H1 (cell line): ENCODE measurements around the gene PHC2. TPM values are rescaled to one million over a fixed set of nuclear protein-coding genes. Genes with fewer than 3 reads are reported as not detected.

Experiments
- CHD1 ChIP-seq: IDR thresholded peaks from 2 replicates; pipeline ENCODE4 v1.6.1; 2012; ENCODE audit warnings: low read depth, low read length, improper control_type of control experiment
- EGR1 ChIP-seq: IDR thresholded peaks from 2 replicates; pipeline ENCODE4 v1.6.1; 2011; ENCODE audit warnings: low read depth, low read length, borderline replicate concordance
- GTF2F1 ChIP-seq: IDR thresholded peaks from 2 replicates; pipeline ENCODE4 v1.6.1; 2012; ENCODE audit warnings: low read depth, low read length, improper control_type of control experiment, borderline replicate concordance
- NRF1 ChIP-seq: IDR thresholded peaks from 2 replicates; pipeline ENCODE4 v1.6.1; 2011; ENCODE audit warnings: mild to moderate bottlenecking, low read depth, low read length, improper control_type of control experiment
- TCF12 ChIP-seq: IDR thresholded peaks from 2 replicates; pipeline ENCODE4 v1.6.1; 2011; ENCODE audit warnings: low read depth, mild to moderate bottlenecking, low read length
- polyA plus RNA-seq, 7 experiments: library from polyadenylated mRNA; depleted of rRNA in 3 of 7; stranded (reverse) in 5 of 7; unstranded in 2 of 7; fragments of >200 nt in 5 of 7; fragments of 200-250 nt in 2 of 7; gene quantifications; 1 replicate in 5 of 7; 2 replicates in 1 of 7; 4 replicates in 1 of 7; pipeline versions ENCODE4 v1.2.1 to v1.2.3, GENCODE V29; 2011 to 2013; ENCODE audit warnings: missing spikeins in 2 of 7, mixed read lengths in 2 of 7
- total RNA-seq: library from RNA; stranded (reverse); fragmentation: NEBNext Ultra II Directional; extraction: Animal tissue kit (Norgen Biotek cat#: 25700); gene quantifications from 2 replicates; pipeline ENCODE4 v1.2.1, GENCODE V29; 2021

The PHC2 gene
- total and polyA plus RNA-seq, 2 of the 8 experiments (the other 6 are each of a cell fraction or from before 2014, with no cell fraction given) = 5.6 to 14.2 TPM

- no peak for TF ChIP-seq NRF1
- no peak for TF ChIP-seq CHD1
- TF ChIP-seq GTF2F1 = no peak
- no peak for TF ChIP-seq EGR1
- TF ChIP-seq TCF12 = no peak
Measured at GRCh38 chr1:33392206-33392605, 38.7 kb downstream of the PHC2 start (continued).
